ENCODE results near the gene SMU1. TPM values are rescaled to one million over a fixed set of nuclear protein-coding genes. Genes with fewer than 3 reads are reported as not detected.

SMU1 gene
- 10 to 100 TPM; 23.7 to 29.3 (median 27.8) TPM for polyA plus RNA-seq (ENCODE audit: insufficient read length in 4 of 4)

DNA sequence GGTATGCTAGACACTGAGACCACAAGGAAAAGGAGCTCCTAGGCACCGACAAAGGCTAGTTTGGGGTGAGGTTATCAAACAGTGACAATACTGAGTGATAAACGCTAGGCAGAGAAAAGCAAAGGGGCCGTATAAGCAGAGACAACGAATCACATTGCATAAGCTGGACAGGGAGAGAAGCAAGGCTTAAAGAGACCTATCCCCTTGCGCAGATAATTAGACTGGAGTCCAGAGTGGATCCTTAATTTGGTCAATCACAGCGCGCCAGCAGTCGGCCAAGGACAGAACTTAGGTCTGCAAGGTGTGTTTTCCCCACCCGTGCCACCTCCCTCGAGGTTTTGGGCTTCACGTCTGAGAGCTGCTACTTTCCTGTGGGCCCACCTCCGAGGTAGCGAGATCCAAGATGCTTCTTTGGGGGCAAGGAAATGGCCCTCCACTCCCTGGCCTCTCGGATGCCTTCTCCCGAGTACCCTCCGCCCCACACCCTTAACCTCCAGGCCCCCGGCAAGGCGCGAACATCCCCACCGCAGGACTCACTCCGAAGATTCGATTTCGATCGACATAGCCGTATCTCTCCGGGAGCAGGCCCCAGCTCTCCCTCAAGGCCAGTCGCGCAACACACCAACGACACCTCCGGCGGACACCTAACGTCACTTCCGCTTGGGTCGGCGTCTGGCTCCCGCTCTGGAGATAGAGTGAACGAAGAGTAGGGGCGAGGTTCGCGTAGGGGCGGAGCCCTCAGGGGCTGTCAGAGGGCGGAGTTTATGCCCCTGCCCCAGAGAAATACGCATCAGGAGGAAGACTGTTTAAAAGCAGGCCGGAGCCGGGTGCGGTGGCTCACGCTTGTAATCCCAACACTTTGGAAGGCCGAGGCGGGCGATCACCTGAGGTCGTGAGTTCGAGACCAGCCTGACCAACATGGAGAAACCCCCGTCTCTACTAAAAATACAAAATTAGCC is at the start of gene SMU1:
Gene SMU1, minus strand, starts transcription at position 629 of the 959 bp plus-strand sequence. Its CDS starts 66 bp downstream, at position 563.
- peak; percentile 94 to 96 (median 96) for DNase-seq (ENCODE audit: low read depth in 4 of 4, low spot score in 3 of 4)

DNA sequence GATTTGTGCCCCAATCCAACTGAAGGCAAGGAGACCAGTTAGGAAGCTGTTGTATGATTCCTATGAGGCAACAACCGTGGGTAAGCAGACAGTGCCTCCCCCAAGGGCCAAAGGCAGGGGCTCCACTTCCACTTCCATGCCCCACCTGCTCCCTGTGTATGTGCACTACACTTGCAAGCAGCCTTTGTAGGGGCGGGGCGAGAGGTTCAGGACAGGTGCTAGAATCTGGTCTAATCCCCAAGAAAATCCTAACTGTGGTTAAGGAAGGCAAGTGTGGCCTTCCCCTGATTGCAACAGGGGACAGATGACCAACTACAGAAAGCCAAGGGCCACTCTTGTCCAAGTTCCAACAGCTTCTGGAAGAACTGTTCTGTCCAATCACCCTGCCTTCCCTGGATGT is 49.0 kb upstream of the SMU1 start:
- DNase-seq (ENCODE audit: low read depth in 4 of 4, low spot score in 3 of 4) = no peak

DNA sequence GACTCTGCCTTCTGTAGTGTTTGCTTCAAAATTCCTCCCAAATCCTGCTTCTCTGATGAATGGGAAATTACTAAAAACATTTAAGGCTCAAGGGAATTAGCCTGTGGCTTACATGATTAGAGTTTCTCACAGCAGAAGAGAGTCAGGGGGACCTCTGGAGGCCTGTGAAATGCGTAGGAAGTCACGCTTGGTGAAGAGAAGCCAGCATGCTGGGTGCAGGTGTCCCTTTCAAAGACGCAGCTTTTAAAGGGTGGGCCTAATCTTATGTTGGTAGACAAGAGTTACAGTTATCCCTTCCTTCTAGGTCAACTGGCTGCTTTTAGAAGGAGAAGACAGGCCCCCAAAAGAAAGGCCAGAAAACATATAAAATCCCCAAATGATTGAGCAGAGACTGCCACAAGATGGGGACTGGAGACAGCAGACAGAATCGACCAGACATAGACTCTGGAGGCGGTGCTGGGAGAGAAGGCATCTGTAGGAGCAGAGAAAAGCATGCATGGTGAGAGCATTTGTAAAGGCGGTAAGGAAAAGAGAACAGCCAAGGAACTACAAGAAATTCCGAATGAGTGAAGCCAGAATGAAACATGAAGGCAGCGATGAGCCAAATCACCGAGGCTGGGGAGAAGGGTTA is 48.4 kb upstream of the SMU1 start:
- DNase-seq (ENCODE audit: low read depth in 4 of 4, low spot score in 3 of 4) = no peak

DNA sequence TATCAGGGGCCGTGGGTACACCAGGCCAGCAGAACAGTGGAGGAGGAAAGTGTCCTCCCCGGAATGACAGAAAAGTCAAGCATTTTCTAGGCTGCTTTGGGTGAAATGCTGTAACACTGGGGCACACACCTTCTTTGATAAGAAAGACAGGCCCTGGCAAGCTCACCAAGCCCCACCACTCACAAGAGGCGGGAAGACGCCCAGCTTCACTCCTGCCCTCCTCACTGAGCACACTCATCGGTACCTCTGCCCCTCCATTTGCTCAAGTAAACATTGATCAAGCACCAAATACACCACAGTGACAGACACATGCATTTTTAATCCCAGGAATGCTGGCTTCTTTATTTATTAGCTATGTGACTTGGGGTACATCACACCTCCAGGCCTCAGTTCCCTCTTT is 47.6 kb upstream of the SMU1 start:
- no peak for DNase-seq (ENCODE audit: low read depth in 4 of 4, low spot score in 3 of 4)

DNA sequence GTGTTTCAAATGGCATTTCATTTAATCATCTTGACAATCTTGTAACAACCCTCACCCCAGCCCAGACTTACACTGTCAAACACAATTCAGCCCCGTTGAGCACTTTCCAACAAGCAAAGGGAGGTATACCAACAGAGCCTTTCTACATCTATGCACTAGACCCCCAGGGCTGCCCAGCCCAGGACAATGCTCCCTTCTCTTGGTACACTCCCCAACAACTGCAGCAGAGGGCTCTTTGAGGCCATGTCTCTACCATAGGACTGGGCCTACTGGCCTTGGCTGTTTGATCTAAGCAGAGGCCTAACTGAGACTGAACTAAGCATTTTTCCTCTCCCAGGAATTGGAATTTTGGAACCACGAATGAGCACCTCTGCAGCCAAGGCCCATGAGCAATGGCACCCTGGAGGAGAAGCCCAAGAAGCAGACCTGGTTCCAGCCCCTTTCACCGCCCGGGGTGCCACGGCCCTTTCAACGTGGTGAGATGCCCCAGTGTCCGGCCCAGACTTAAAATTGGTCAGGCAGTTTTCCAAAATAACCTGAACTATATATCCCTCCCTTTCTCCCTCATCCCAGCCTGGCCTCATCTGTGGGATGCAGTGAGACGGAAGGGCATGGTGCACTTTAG is 47.0 kb upstream of the SMU1 start:
- DNase-seq (ENCODE audit: low read depth in 4 of 4, low spot score in 3 of 4) = no peak

DNA sequence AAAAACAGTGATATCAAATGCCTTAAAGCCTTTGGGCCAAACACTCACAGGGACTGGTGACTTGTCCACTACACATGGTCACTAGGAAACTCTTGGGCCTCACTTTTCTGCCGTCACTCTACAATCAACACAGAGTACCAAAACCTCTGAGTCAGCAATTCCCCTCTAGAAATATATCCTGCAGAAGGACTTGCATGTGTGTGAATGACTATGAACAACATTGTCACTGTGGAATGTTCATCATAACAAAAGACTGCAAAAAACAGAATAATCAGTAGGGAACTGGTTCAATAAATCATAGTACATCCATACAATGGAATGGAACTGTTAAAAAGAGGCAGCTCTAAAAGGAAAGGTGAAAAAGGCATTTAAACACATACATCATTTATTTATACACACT is 44.1 kb upstream of the SMU1 start:
- DNase-seq (ENCODE audit: low read depth in 4 of 4, low spot score in 3 of 4) = no peak

DNA sequence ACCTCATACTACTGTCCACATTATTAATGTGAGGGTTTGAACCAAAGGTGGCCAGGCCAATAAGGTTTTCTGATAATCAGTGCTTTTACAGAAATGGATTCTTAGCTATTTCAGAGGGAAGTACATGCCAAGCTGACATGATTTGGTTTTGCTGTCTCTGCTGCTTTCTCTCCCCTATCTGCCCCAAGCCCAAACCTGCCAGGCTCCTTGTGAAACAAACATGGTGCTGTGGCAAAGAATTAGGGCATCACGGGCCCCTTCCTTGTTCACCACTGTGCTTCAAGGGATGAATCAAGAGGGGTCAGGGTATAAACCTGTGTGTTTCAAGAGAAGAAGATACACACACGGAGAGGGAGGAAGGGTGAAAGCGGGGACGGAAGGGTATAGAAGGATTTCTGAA is 41.3 kb upstream of the SMU1 start:
- no peak for DNase-seq (ENCODE audit: low read depth in 4 of 4, low spot score in 3 of 4)

DNA sequence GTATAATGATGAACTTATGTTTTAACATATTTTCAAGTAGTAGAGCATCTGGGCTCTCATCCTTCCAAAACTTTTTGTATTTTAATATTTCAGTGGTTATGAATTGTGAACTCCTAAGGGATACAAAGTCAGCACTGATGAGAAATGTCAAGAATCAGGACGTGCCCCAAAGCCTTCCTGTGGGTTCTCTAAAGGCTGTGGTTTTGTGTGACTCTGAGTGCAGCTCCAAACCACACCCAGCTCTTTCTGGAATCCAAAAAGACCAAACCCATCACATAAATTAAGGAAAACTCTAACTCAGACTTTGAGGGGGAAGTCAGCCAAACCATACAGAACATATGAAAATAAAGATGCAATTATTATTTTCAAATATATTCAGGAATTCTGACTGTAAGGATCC is 40.8 kb upstream of the SMU1 start:
- no peak for DNase-seq (ENCODE audit: low read depth in 4 of 4, low spot score in 3 of 4)

DNA sequence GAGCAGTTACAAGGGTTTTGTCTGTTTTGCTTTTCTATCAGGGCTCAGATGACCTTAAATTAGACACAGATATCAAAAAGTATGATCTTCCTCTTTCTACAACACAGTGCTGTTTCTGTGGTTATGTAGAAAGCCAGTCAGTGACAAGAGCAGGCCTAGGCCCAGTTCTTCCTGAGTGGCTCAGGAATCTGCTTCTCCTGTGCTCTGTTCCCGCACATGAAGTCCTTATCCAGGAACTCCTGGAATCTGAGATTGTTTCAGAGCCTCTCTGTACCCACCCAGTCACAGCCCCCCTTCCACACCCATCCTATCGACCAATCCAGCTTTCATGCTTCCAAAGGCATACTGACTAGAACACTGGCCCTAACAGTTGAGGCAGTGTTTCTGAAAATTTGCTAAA is 40.4 kb upstream of the SMU1 start:
- DNase-seq (ENCODE audit: low read depth in 4 of 4, low spot score in 3 of 4) = no peak

DNA sequence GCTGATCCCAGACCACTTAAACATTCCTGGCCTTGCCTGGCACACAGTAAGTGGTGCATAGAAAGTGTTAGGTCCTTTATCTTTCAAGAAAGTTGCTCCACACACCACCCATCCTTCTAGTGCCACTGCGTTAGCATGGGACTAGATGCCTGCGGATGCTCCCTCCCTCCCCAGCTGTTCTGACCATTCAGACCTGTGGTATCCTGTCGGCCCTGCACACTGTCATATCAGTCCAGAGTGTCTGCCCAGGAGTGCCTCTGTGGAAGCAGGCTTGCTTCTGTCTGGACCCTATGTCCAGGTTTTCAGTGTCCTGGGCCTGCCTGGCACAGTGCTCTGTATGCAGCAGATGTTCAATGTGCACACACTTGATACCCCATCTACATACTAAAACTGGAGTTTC is 38.3 kb upstream of the SMU1 start:
- no peak for DNase-seq (ENCODE audit: low read depth in 4 of 4, low spot score in 3 of 4)

DNA sequence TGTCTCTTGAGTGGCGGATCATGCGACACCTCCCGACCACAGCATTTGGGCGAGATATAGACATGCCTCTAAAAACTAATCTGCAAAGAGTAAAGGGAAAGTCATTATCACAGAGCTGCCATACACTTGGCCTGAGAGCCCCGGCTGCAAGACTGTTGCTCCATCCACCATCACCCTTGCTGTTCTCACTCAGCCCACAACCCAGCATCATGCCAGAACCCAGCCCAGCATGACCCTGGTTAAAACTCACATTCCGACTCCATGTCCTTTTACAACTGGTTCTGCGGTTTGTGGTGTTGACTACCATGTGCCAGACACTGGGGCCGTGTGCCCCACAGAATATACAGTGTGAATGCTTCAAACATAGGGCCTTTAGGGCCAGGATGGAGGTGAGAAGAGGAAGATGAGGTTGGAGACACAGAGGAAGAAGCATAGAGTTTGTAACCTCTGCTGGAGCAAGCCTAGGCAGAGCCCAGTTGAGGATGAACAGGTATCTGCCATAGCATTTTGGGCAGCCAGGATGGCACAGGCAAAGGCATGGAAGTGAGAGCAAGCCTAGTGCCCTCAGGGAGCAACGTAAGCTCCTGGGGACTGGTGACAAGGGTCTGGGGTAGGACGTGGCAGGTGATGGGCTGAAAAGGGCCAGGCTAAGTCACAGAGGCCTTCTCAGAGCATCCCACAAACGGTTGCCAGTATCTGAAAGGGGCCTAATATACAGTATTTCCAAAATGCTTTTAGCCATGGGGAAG is 37.5 kb upstream of the SMU1 start:
- DNase-seq (ENCODE audit: low read depth in 4 of 4, low spot score in 3 of 4) = no peak

DNA sequence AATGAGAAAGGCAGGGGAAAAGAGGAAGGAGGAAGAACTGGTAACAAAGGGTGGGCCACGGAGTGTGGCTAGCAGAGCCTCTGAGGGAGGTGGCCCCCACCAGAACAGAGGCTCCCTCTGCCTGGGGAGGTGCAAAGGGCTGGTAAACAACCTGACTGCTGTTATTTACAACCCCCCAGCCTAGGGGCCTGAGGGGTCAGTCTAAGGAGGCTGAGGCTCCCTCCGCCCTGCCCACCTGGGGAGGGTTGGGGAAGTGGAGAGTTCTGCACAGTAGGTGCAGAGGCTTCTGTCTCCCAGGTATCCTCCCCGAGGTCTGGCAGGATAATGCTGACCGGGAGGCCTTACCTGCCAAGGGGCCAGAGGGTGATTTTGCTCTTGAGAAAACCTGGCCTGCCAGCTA is 35.6 kb upstream of the SMU1 start:
- DNase-seq (ENCODE audit: low read depth in 4 of 4, low spot score in 3 of 4) = no peak

DNA sequence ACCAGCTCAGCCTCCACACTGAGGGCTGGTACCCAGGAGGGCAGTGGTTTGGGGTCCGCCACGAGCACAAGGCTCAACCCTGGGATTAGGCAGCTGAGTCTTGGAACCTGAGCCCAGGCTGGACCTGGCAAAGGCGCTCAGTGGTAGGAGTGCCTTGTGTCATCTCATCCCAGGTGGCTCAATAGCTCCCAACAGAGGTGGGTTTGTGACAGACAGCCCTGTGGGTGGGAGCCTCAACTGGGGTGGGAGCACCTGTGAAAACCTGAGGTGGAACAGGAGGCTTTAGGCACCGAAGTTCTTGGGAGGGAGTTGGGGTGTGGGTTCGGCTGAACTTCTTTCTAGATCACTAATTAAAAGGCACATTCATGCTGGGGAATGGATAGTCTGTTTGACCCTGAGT is 35.2 kb upstream of the SMU1 start:
- DNase-seq (ENCODE audit: low read depth in 4 of 4, low spot score in 3 of 4) = no peak

DNA sequence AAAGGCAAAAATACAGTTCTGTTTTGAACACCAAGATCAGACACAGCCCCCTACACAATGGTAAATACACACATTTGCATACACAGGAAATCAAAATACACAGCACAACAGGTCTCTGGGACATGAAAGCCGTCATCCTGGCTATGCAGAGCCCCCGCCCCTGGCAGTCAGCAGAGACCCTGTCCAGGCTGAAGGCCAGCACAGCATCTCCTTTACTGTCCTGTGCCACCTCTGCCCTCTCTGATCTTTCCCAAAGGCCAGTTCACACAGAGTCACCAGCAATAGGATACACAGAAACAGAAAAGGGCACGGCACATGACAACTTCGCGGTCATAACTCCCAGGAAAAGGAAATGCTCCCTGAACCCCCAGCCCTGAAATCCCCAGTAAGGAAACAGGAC is 34.2 kb upstream of the SMU1 start:
- no peak for DNase-seq (ENCODE audit: low read depth in 4 of 4, low spot score in 3 of 4)

DNA sequence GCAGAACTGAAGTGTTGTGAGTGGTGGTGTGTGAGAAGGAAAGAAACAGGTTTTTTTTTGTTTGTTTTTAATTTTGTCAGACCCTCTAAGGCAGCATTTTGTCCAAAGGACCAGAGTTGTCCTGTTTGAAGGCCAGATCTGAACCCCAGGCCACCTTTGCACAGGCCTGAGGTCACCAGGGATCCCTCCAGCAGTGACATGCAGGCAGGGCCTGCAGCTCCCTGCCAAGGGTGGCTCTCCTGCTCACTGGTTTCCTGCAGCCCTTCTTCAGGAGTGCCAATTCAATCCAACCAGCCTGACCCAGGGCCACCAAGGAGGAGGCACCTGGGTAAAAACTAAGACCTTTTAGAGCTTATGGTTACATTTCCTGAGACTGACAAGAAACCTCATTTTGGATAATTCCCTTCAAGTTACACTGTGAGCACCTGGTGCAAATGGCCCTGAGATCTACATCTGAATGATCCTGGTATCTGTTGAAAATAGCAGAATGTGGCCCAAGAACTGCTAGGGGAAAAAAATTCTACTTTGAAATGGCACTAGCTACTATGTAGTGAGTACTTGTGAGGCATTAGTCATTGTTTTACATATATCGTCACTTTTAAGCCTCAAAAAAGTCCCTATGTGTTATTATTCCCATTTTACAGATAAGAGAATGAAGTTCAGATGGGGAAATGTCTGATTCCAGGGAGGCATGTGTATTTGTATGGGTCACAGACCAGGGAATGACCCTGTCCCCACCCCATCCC is 33.5 kb upstream of the SMU1 start:
- no peak for DNase-seq (ENCODE audit: low read depth in 4 of 4, low spot score in 3 of 4)

DNA sequence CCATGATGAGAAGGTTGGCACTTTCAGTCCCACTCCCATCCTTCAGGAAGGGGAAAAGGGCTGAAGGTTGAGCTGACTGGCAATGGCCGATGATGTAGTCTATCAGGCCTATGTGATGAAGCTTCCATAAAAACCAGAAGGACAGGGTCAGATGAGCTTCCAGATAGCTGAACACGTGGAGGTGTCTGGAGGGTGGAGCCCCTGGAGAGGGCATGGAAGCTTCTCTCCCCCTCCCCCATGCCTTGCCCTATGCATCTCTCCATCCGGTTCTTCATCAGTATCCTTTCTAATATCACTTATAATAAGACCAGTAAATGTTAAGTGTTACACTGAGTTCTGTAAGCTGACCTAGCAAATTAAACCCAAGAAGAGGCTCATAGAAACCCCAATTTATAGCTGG is 32.6 kb upstream of the SMU1 start:
- DNase-seq (ENCODE audit: low read depth in 4 of 4, low spot score in 3 of 4) = no peak

DNA sequence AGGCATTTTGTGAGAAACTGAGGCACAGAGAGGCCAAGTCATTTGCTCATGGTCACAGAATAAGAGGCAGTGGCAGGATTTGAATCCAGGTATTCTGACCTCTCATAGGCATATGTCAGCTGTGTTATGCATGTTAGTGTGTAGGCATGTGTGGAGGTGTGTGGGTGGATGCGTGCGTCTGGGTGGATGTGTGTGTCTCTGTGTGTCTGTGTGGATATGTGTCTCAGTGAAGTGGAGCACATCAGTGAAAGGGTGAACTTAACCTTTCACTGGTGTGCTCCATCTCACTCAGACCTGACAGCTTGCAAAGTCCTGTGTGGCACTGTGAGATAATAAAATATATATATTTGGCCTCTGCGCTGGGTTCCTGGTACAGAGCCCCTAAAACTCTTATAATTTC is 32.0 kb upstream of the SMU1 start:
- DNase-seq (ENCODE audit: low read depth in 4 of 4, low spot score in 3 of 4) = no peak

DNA sequence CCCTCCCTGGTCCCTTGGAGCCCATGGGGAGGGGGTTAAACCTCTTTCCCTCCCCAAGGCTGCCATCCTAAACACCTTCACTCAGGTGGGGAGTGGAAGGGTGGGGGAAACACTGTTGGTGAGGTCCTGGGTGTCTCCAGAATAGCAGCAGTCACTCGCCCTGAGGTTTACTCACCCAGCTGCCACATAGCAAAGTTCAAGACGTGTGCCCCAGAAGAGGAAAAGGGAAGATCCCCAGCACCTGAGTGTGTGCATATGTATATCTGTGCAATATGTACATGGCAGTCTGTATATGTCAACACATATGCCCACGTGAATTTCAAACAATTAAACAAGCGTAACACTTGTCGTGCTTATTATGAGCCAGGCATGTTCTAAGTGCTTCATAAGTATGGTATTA is 31.3 kb upstream of the SMU1 start:
- DNase-seq (ENCODE audit: low read depth in 4 of 4, low spot score in 3 of 4) = no peak

DNA sequence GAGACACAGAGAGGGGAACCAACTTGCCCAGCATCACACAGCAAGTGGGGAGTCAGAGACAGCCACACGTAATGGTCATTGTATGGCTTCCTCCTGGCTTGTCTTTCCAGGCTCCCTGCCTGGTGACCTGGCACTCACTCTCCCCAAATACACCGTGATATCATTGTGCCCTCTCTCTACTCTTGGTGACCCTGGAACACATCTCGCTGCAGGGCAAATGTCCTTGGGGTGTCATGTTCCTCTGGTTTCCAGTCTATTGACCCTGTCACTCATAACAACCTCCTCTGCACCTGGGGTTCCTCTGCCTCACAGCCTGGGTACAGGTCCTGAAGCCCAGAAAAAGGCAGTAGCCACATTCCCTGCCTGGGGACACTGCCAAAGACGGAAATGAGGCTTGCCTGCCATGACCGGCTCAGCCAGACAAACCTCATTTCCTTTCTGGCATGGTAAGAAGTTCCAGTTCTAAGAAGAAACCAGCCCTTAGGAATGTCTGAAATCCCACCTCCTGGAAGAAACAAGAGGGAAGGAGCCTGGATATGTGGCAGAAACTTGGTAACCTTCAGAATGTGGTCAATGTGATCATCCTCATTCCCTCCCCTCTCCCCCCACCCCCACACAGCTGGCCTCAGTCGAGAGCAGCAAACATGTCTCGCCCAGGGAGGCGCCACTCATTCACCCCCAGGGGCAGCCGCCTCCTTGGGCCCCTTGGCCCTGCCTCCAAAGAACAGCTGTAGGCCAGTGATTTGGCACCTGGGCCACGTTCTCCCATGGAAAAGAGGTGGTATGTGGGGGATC is 30.6 kb upstream of the SMU1 start:
- DNase-seq (ENCODE audit: low read depth in 4 of 4, low spot score in 3 of 4) = peak in 1 of 4 donors; percentile 16

All from right renal pelvis (tissue), 4 donors.